Hepatocyte (in vitro differentiated cells): Measurements from ENCODE around the gene COX7A2.

Experiments
- CTCF ChIP-seq: fragments of 200-600 bp; sonication (generic); IDR thresholded peaks from 2 replicates; pipeline ENCODE4 v1.5.1; 2016; ENCODE audit warnings: antibody characterized with exemption, mild to moderate bottlenecking; ENCODE audit not compliant: poor library complexity
- EZH2 ChIP-seq: fragments of 200-600 bp; sonication (generic); IDR thresholded peaks from 2 replicates; pipeline ENCODE4 v1.6.1; 2016; ENCODE audit warnings: antibody characterized with exemption, mild to moderate bottlenecking, borderline replicate concordance

- TF ChIP-seq EZH2 (no peak), CTCF (peak; percentile 88)
Measured at GRCh38 chr6:75266716-75267291, 23.2 kb upstream of the COX7A2 start.
